ENCODE measurements around the gene NDUFB10.
"Not testable (repeated sequence)": the region's sequence is repeated elsewhere in the genome, so short reads cannot be mapped to it uniquely, and the experiment has no call there.

NDUFB10 gene

GRCh38 chr16:1959269-1960039 lies at the start of gene NDUFB10:
Gene NDUFB10, plus strand, starts transcription at chr16:1959538. Its CDS starts 87 bp downstream, at chr16:1959625.
- peak; percentile 94 for DNase-seq

DNA sequence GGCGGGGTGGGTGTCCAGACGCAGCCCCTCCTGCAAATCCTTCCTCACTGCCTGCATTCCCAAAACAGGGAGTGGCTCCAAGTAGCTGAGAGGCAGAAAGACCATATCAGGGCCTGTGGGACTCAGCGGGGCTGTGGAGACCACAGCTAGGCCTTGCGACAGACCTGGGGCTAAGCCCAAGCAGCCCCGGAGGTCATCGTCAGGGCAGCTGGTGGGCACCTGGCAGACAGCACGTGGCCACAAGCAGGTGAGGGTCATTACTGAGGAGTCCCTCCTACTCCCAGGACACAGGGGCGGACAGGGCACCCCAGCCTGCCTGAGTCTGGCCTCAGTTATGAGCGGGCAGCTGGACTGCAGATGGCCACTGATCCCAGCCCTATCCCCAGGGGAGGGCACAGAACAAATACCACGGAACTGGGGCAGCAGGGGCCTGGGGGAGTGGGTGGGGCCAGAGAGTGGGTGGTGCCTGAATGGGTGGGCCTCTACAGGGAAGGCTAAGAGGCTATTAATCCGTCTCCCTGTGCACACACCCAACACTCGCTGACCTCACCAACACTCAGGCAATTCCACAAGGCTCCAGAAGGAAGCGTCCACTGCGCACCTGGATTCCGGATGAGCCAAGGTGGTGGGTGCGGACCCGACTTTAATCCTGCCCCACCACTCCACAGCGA lies 49.6 kb upstream of the NDUFB10 start:
- DNase-seq, result peak; percentile 86

DNA sequence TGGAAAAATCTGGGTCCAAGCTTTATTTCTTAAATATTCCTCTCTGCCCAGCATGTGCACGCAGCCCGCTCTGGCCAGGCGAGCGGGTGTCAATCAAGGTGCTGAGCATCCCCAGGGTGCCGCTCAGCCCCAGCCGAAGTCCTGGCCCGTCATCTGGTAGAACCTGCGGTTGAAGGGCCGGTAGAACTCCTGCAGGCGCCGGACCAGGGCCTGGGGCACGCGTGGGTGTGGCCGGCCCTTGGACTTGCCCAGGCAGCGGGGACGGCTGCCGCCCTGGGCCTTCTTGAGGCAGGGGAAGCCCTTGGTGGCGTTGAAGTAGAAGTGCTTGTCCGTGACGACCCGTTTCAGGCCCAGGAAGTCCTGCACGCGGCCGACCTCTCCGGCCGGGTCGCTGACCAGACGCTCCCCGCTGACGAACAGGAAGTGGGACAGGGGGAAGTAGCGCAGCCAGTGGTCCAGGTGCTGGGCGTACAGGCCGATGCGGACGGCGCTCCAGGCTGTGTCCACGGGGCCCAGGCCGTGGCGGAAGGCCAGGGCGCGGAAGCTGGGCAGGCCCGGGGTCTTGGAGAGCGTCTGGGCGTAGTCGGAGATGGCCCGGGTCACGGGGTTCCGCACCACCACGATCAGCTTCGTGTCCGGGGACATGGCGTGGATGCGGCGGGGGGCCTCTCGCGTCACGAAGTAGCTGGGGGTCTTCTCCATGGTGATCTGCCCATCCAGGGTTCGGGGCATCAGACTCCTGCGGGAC lies 47.7 kb upstream of the NDUFB10 start:
- no peak for DNase-seq

DNA sequence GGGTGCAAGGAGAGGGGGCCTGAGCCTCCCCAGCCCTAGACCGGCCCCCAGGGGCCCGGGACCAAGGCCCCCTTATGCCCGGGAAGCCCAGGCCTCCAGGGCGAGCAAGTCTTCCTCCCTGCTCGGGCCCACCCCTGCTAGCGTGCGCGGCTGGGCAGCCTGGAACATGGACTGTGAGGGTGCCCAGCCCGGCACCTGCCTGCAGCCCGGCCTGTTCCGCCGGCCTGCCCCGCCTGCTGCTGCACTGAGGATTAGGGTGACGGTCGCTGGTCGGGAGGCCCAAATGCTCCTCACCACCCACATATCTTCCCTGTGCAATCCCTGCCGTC lies 47.2 kb upstream of the NDUFB10 start:
- no peak for DNase-seq

- peak; percentile 95 for DNase-seq
Measured at GRCh38 chr16:1913327-1914083, 45.8 kb upstream of the NDUFB10 start.

- no peak for DNase-seq
Measured at GRCh38 chr16:1914084-1914608, 45.2 kb upstream of the NDUFB10 start.

- DNase-seq, result no peak
Measured at GRCh38 chr16:1914988-1915387, 44.4 kb upstream of the NDUFB10 start.

GRCh38 chr16:1915732-1916639 lies 43.4 kb upstream of the NDUFB10 start:
- no peak for DNase-seq

- DNase-seq, result no peak
Measured at GRCh38 chr16:1916640-1916990, 42.7 kb upstream of the NDUFB10 start.

GRCh38 chr16:1917056-1917664 lies 42.2 kb upstream of the NDUFB10 start:
- peak; percentile 32 for DNase-seq

- DNase-seq, result no peak
Measured at GRCh38 chr16:1917665-1918350, 41.5 kb upstream of the NDUFB10 start.

DNA sequence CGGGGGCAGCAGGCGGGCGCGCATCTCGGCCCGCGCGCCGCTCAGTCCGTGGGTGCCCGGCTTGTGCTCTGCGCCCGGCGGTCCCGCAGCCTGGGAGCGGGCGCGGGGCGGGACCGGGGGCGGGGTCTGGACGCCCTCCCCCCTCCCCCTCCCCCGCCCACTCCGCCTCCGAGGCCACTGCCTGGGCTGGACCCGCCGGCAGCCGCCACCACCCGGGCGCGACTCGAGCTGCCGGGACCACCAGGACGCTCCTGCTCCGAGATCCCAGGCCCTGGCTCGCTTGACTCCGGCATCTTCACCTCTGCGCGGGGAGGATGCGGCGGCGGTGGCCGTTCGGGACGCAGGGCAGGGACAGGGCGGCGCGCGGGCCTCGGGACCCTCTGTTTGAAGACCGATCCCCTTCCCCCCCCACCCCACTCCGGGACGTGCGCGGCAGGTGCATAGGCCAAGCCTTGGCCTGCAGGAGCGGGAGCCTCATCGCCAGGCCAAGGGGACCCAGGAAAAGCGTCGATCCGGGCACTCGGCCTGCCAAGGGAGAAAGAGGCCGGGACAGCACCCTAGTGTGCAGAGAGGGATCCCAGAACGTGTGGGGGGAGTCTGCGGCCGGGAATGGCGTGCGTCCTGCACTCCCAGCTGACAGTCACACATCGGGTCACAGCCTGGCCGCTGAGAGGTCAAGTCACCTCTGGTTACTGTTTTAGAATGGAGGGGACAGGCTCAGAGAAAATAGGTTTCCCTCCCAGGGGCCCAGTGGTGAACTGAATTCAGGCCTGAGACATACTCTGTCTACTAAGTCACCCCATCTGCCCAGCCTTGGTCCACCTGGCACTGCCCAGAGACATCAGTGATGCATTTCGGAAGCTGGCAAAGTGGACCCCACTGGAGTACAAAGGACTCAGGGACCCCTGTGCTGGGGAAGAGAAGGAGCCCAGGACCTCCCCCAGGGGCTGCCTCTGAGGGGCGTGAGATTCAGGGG lies 40.7 kb upstream of the NDUFB10 start, which contains the start of gene HS3ST6:
HS3ST6 (minus strand) TSS at position 65 of the 976 bp plus-strand sequence. CDS start 92 bp downstream, outside the sequence.
- peak; percentile 54 for DNase-seq

DNA sequence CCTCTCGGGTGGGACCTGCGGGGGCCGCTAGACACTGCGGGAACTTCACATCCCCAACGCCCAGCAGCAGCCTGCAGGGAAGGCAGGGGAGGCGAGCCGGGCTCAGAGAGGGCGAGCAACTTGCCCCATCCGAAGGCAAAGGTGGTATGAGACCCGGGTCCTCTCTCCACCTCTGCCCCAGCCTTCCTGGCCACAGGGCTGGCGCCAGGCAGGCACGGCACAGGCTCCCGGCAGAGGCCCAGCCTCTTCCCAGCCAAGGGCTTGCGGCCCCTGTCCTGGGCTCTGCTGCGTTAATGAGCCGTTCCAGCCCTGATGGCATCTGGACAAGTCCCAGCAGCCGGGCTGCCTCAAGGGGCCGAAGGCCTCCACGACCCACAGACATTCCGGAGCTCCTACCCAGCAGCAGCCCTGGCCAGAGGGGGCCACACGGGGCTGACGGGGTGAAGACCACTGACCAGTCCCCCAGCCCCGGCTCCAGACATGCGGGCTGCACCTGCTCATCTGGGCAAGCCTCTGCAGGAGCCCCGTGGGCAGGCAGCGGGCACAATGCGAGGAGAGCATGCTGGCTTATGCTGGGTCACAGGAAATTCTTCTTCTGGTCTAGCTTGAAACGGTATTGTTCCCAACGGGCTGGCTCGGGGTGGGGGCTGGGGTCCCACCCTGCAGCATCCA lies 39.9 kb upstream of the NDUFB10 start:
- no peak for DNase-seq

DNA sequence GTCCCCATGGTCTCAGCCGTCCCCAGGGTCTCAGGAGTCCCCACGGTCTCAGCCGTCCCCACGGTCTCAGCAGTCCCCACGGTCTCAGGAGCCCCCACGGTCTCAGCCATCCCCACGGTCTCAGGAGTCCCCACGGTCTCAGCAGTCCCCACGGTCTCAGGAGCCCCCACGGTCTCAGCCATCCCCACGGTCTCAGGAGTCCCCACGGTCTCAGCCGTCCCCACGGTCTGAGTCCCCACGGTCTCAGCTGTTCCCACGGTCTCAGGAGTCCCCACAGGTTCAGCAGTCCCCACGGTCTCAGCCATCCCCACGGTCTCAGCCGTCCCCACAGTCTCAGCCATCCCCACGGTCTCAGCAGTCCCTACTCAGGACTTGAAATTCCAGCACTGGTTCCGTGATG lies 39.2 kb upstream of the NDUFB10 start:
- not testable (repeated sequence) for DNase-seq

- DNase-seq, result peak; percentile 37
Measured at GRCh38 chr16:1920727-1921171, 38.6 kb upstream of the NDUFB10 start.

DNA sequence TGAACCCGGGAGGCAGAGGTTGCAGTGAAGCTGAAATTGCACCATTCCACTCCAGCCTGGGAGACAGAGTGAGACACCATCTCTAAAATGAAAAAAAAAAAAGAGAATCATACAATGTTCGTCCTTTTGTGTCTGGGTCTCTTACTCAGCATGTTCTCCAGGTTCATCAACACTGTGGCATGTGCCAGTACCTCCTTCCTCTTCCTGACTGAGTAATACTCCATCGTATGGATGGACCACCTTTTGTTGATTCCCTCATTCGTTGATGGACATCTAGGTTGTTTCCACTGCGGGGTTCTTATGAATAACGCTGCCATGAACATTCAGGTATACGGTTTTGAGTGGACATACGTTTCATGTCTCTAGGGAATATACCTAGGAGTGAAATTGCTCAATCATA lies 37.0 kb upstream of the NDUFB10 start:
- DNase-seq, result no peak

- peak; percentile 69 for DNase-seq
Measured at GRCh38 chr16:1923299-1924034, 35.9 kb upstream of the NDUFB10 start.

- DNase-seq, result no peak
Measured at GRCh38 chr16:1924095-1924494, 35.2 kb upstream of the NDUFB10 start.

Data from NCI-H146 (cell line).